Measurements from ENCODE around the gene NWD2. TPM values are rescaled to one million over a fixed set of nuclear protein-coding genes. Genes with fewer than 3 reads are reported as not detected.

The NWD2 gene
- total RNA-seq, 1 donor from 2014 or later = 0.49 TPM

GRCh38 chr4:37445023-37445422 lies 200.5 kb downstream of the NWD2 start:
- H3K36me3 ChIP-seq = no peaks in the 10 kb centered on the region
- no peak overlapping the region for H3K27ac ChIP-seq
- no peaks in the 10 kb centered on the region for H3K27me3 ChIP-seq
- no peaks in the 10 kb centered on the region for H3K9me3 ChIP-seq
- H3K4me1 ChIP-seq = peaks cover 5% of the 10 kb centered on the region
- H3K4me3 ChIP-seq = no peak overlapping the region
- intact Hi-C loops (cut with DNase I) = no loop called here
- TF ChIP-seq POLR2A (IDR thresholded peaks at IDR 0.05) (no peak), POLR2AphosphoS5 (IDR thresholded peaks at IDR 0.05; ENCODE audit: insufficient read depth in 1 of 2, low read depth in 1 of 2) (no peak), CTCF (IDR thresholded peaks at IDR 0.05) (no peak)
- DNase-seq (ENCODE audit: extremely low spot score in 2 of 2) = no peak

- Histone ChIP-seq H3K27ac (no peak overlapping the region), H3K36me3 (no peaks in the 10 kb centered on the region), H3K27me3 (no peaks in the 10 kb centered on the region), H3K4me3 (no peak overlapping the region), H3K4me1 (no peaks in the 10 kb centered on the region), H3K9me3 (no peaks in the 10 kb centered on the region)
- intact Hi-C loops (cut with DNase I) = no loop called here
- no peak for DNase-seq (ENCODE audit: extremely low spot score in 2 of 2)
- TF ChIP-seq POLR2A (IDR thresholded peaks at IDR 0.05) (no peak), CTCF (IDR thresholded peaks at IDR 0.05) (no peak), POLR2AphosphoS5 (IDR thresholded peaks at IDR 0.05; ENCODE audit: insufficient read depth in 1 of 2, low read depth in 1 of 2) (no peak)
Measured at GRCh38 chr4:37446016-37446415, 201.5 kb downstream of the NWD2 start.

- Histone ChIP-seq H3K9me3 (no peaks in the 10 kb centered on the region), H3K27me3 (no peaks in the 10 kb centered on the region), H3K27ac (no peak overlapping the region), H3K36me3 (no peaks in the 10 kb centered on the region), H3K4me1 (peaks cover 2% of the 10 kb centered on the region), H3K4me3 (no peak overlapping the region)
- TF ChIP-seq POLR2A (IDR thresholded peaks at IDR 0.05) (no peak), POLR2AphosphoS5 (IDR thresholded peaks at IDR 0.05; ENCODE audit: insufficient read depth in 1 of 2, low read depth in 1 of 2) (no peak), CTCF (IDR thresholded peaks at IDR 0.05) (no peak)
- intact Hi-C loops (cut with DNase I) = no loop called here
- DNase-seq (ENCODE audit: extremely low spot score in 2 of 2) = no peak
Measured at GRCh38 chr4:37447886-37448285, 203.3 kb downstream of the NWD2 start.

GRCh38 chr4:37450309-37450708 lies 205.8 kb downstream of the NWD2 start:
- TF ChIP-seq POLR2A (IDR thresholded peaks at IDR 0.05) (no peak), CTCF (IDR thresholded peaks at IDR 0.05) (no peak), POLR2AphosphoS5 (IDR thresholded peaks at IDR 0.05; ENCODE audit: insufficient read depth in 1 of 2, low read depth in 1 of 2) (no peak)
- peaks cover 16% of the 10 kb centered on the region for H3K4me1 ChIP-seq
- H3K27me3 ChIP-seq = no peaks in the 10 kb centered on the region
- intact Hi-C loops (cut with DNase I) = no loop called here
- DNase-seq (ENCODE audit: extremely low spot score in 2 of 2) = no peak
- no peak overlapping the region for H3K4me3 ChIP-seq
- no peak overlapping the region for H3K27ac ChIP-seq
- H3K36me3 ChIP-seq = no peaks in the 10 kb centered on the region
- H3K9me3 ChIP-seq = no peaks in the 10 kb centered on the region

- Histone ChIP-seq H3K36me3 (no peaks in the 10 kb centered on the region), H3K27ac (no peak overlapping the region), H3K9me3 (no peaks in the 10 kb centered on the region), H3K4me3 (no peak overlapping the region), H3K27me3 (no peaks in the 10 kb centered on the region), H3K4me1 (peaks cover 16% of the 10 kb centered on the region)
- DNase-seq (ENCODE audit: extremely low spot score in 2 of 2) = no peak
- no peak for TF ChIP-seq POLR2AphosphoS5 (IDR thresholded peaks at IDR 0.05; ENCODE audit: insufficient read depth in 1 of 2, low read depth in 1 of 2)
- no peak for TF ChIP-seq CTCF (IDR thresholded peaks at IDR 0.05)
- no peak for TF ChIP-seq POLR2A (IDR thresholded peaks at IDR 0.05)
- intact Hi-C loops (cut with DNase I) = no loop called here
Measured at GRCh38 chr4:37450911-37451310, 206.4 kb downstream of the NWD2 start.

Measured in vagina (tissue), 2 donors.